Mesodermal cell (in vitro differentiated cells): ENCODE data around the gene PLXNA3.

Experiments
- H3K27ac ChIP-seq: 2 replicates; pipeline ENCODE4 v1.7.0; 2013; ENCODE audit warnings: mild to moderate bottlenecking, low read depth, low read length, moderate library complexity; ENCODE audit not compliant: severe bottlenecking
- H3K36me3 ChIP-seq: 2 replicates; pipeline ENCODE4 v1.7.1; 2013; ENCODE audit warnings: mild to moderate bottlenecking, low read length, moderate library complexity; ENCODE audit not compliant: control insufficient read depth, insufficient read depth
- H3K4me1 ChIP-seq: one replicate; pipeline ENCODE4 v1.7.1; 2013; ENCODE audit warnings: mild to moderate bottlenecking, low read length; ENCODE audit not compliant: insufficient read depth, control insufficient read depth, poor library complexity, severe bottlenecking
- H3K4me3 ChIP-seq: 2 replicates; pipeline ENCODE4 v1.7.0; 2013; ENCODE audit warnings: low read length, control low read depth, mild to moderate bottlenecking; ENCODE audit not compliant: insufficient read depth, poor library complexity, severe bottlenecking; ENCODE audit errors: extremely low read depth
- H3K9me3 ChIP-seq: 2 replicates; pipeline ENCODE4 v1.7.1; 2013; ENCODE audit warnings: mild to moderate bottlenecking, low read length, moderate library complexity; ENCODE audit not compliant: control insufficient read depth
- WGBS, 2 experiments: methylation state at CpG; one replicate each; pipeline ENCODE4 v1.1.5; 2013; ENCODE audit warnings: missing lambda C conversion rate in 2 of 2; ENCODE audit not compliant: insufficient coverage in 2 of 2; 5-methylcytosine and 5-hydroxymethylcytosine counted together

PLXNA3 gene

GRCh38 chrX:154506483-154507332, 48.6 kb downstream of the PLXNA3 start:
- H3K4me3 ChIP-seq: no peak overlapping the region
- H3K36me3 ChIP-seq: peaks cover 15% of the 10 kb centered on the region
- H3K4me1 ChIP-seq: peaks cover 8% of the 10 kb centered on the region
- WGBS, 2 experiments: 93 to 98% methylated on average over 6 to 25 of the region's 37 CpGs
- peak overlapping the region; percentile 73 for H3K27ac ChIP-seq
- H3K9me3 ChIP-seq: no peaks in the 10 kb centered on the region

- WGBS, 2 experiments: 82 to 96% methylated on average over 4 to 7 of the region's 24 CpGs
- H3K36me3 ChIP-seq: peaks cover 15% of the 10 kb centered on the region
Observed at GRCh38 chrX:154507673-154508383, 49.7 kb downstream of the PLXNA3 start.

GRCh38 chrX:154508384-154508745, 50.3 kb downstream of the PLXNA3 start:
- Histone ChIP-seq H3K4me1 (peaks cover 8% of the 10 kb centered on the region), H3K4me3 (no peak overlapping the region), H3K36me3 (peaks cover 15% of the 10 kb centered on the region), H3K27ac (no peak overlapping the region), H3K9me3 (no peaks in the 10 kb centered on the region)
- WGBS, 2 experiments: 93 to 94% methylated on average over 6 to 10 of the region's 13 CpGs

More at GRCh38 chrX:154507673-154508383, 49.7 kb downstream of the PLXNA3 start:
- Histone ChIP-seq H3K4me3 (no peak overlapping the region), H3K4me1 (peaks cover 8% of the 10 kb centered on the region), H3K27ac (no peak overlapping the region), H3K9me3 (no peaks in the 10 kb centered on the region)

GRCh38 chrX:154509455-154509854, 51.4 kb downstream of the PLXNA3 start:
- Histone ChIP-seq H3K27ac (no peak overlapping the region), H3K4me1 (peaks cover 8% of the 10 kb centered on the region), H3K36me3 (peaks cover 15% of the 10 kb centered on the region), H3K9me3 (no peaks in the 10 kb centered on the region), H3K4me3 (no peak overlapping the region)
- WGBS, 2 experiments: 100% methylated on average over 1 to 2 of the region's 5 CpGs

- peaks cover 15% of the 10 kb centered on the region for H3K36me3 ChIP-seq
- H3K27ac ChIP-seq: no peak overlapping the region
- H3K4me1 ChIP-seq: no peaks in the 10 kb centered on the region
- H3K4me3 ChIP-seq: no peak overlapping the region
- no peaks in the 10 kb centered on the region for H3K9me3 ChIP-seq
- WGBS, 2 experiments: 77% methylated on average over 4 of the region's 12 CpGs; no CpG with 5 or more reads in 1 of the 2 experiments
Observed at GRCh38 chrX:154511761-154512160, 53.7 kb downstream of the PLXNA3 start.

GRCh38 chrX:154512879-154513553, 54.9 kb downstream of the PLXNA3 start:
- no peaks in the 10 kb centered on the region for H3K9me3 ChIP-seq
- H3K36me3 ChIP-seq: peaks cover 12% of the 10 kb centered on the region
- no peak overlapping the region for H3K4me3 ChIP-seq
- 94 to 95% methylated on average over 9 to 10 of the region's 16 CpGs for WGBS, 2 experiments
- peaks cover 4% of the 10 kb centered on the region for H3K4me1 ChIP-seq
- no peak overlapping the region for H3K27ac ChIP-seq

GRCh38 chrX:154513716-154514115, 55.6 kb downstream of the PLXNA3 start:
- no peak overlapping the region for H3K27ac ChIP-seq
- H3K4me3 ChIP-seq: no peak overlapping the region
- no peaks in the 10 kb centered on the region for H3K9me3 ChIP-seq
- H3K36me3 ChIP-seq: peaks cover 12% of the 10 kb centered on the region
- WGBS, 2 experiments: 100% methylated on average over 1 of the region's 2 CpGs
- H3K4me1 ChIP-seq: peaks cover 4% of the 10 kb centered on the region

- Histone ChIP-seq H3K9me3 (no peaks in the 10 kb centered on the region), H3K4me3 (peak overlapping the region; percentile 51), H3K4me1 (peaks cover 4% of the 10 kb centered on the region), H3K36me3 (no peaks in the 10 kb centered on the region), H3K27ac (no peak overlapping the region)
- WGBS, 2 experiments: 23 to 100% methylated on average over 1 to 17 of the region's 34 CpGs
Observed at GRCh38 chrX:154515090-154515965, 57.2 kb downstream of the PLXNA3 start.

- Histone ChIP-seq H3K9me3 (no peaks in the 10 kb centered on the region), H3K27ac (peak within 1 kb of the TSS; percentile 97)
- WGBS, 2 experiments: 0% methylated on average over 23 to 39 of the region's 59 CpGs
Observed at GRCh38 chrX:154515966-154516655, 58.0 kb downstream of the PLXNA3 start, which contains the start of gene FAM3A. FAM3A (minus strand) TSS chrX:154516232; CDS start chrX:154515772, 460 bp downstream.

More at GRCh38 chrX:154515966-154516655, 58.0 kb downstream of the PLXNA3 start, which contains the start of gene FAM3A:
- H3K4me3 ChIP-seq: peak within 1 kb of the TSS; percentile 51
- H3K4me1 ChIP-seq: peaks cover 4% of the 10 kb centered on the region
- no peaks in the 10 kb centered on the region for H3K36me3 ChIP-seq
